Endometrial microvascular endothelial cells (primary cell): ENCODE measurements around the gene FANCI. TPM values are rescaled to one million over a fixed set of nuclear protein-coding genes. Genes with fewer than 3 reads are reported as not detected.

Experiments used
- in situ Hi-C: cut with HindIII; loops from 2 replicates; pipeline ENCODE4 v1.10.0; 2017; ENCODE audit warnings: low sequenced_read_pairs, low pct_unique_long_range_greater_than_20kb; ENCODE audit errors: inconsistent ontology term
- total RNA-seq: library from RNA; depleted of rRNA; stranded (reverse); fragments of >200 nt; gene quantifications from one replicate; pipeline ENCODE4 v1.2.3, GENCODE V29; 2015; ENCODE audit errors: inconsistent ontology term

The FANCI gene
- 44.6 TPM for total RNA-seq

- in situ Hi-C loops: no loop called here
Observed at GRCh38 chr15:89243691-89244573, at the start of gene FANCI. Gene FANCI, plus strand, starts transcription at chr15:89243979. Its CDS starts 3,669 bp downstream, at chr15:89247648.

GRCh38 chr15:89194608-89195007 is 49.2 kb upstream of the FANCI start:
- in situ Hi-C loops: no loop called here

- in situ Hi-C loops: no loop called here
Observed at GRCh38 chr15:89195836-89196235, 47.9 kb upstream of the FANCI start.

- in situ Hi-C loops: no loop called here
Observed at GRCh38 chr15:89196241-89196640, 47.5 kb upstream of the FANCI start.

- in situ Hi-C loops: no loop called here
Observed at GRCh38 chr15:89196994-89197393, 46.8 kb upstream of the FANCI start.

GRCh38 chr15:89197503-89197971 is 46.2 kb upstream of the FANCI start:
- in situ Hi-C loops: no loop called here

GRCh38 chr15:89198196-89198595 is 45.6 kb upstream of the FANCI start:
- in situ Hi-C loops: no loop called here

GRCh38 chr15:89198934-89199333 is 44.8 kb upstream of the FANCI start:
- in situ Hi-C loops: no loop called here

GRCh38 chr15:89199746-89200145 is 44.0 kb upstream of the FANCI start:
- in situ Hi-C loops: no loop called here

GRCh38 chr15:89200182-89200581 is 43.6 kb upstream of the FANCI start:
- in situ Hi-C loops: no loop called here

GRCh38 chr15:89201465-89202005 is 42.2 kb upstream of the FANCI start:
- in situ Hi-C loops: no loop called here

- in situ Hi-C loops: no loop called here
Observed at GRCh38 chr15:89203705-89204273, 40.0 kb upstream of the FANCI start.

GRCh38 chr15:89205991-89206585 is 37.7 kb upstream of the FANCI start:
- in situ Hi-C loops: no loop called here

GRCh38 chr15:89206908-89207331 is 36.9 kb upstream of the FANCI start:
- in situ Hi-C loops: no loop called here

GRCh38 chr15:89208256-89208655 is 35.5 kb upstream of the FANCI start:
- in situ Hi-C loops: no loop called here

- in situ Hi-C loops: no loop called here
Observed at GRCh38 chr15:89209057-89209456, 34.7 kb upstream of the FANCI start.

GRCh38 chr15:89211678-89212170 is 32.1 kb upstream of the FANCI start:
- in situ Hi-C loops: no loop called here

GRCh38 chr15:89215627-89216026 is 28.2 kb upstream of the FANCI start:
- in situ Hi-C loops: no loop called here

- in situ Hi-C loops: no loop called here
Observed at GRCh38 chr15:89217031-89217430, 26.7 kb upstream of the FANCI start.
